Mesendoderm (in vitro differentiated cells): Measurements from ENCODE around the gene PAPPA2.

Experiments used
- DNase-seq: peaks from one replicate; pipeline ENCODE4 v3.0.0; 2013
- H2AK5ac ChIP-seq: 2 replicates; pipeline ENCODE4 v1.6.1; 2013; ENCODE audit warnings: low read length, inconsistent platforms
- H2BK120ac ChIP-seq: 2 replicates; pipeline ENCODE4 v1.6.1; 2013; ENCODE audit warnings: low read depth, mild to moderate bottlenecking, low read length, moderate library complexity, mixed read lengths
- H2BK15ac ChIP-seq: replicated peaks from 2 replicates; pipeline ENCODE4 v1.6.1; 2013; ENCODE audit warnings: low read depth, mild to moderate bottlenecking, moderate library complexity
- H2BK5ac ChIP-seq: 2 replicates; pipeline ENCODE4 v1.6.1; 2013; ENCODE audit warnings: low read length, inconsistent platforms
- H3K18ac ChIP-seq: 2 replicates; pipeline ENCODE4 v1.6.1; 2013; ENCODE audit warnings: mild to moderate bottlenecking, low read length, mixed read lengths
- H3K23ac ChIP-seq: one replicate; pipeline ENCODE4 v1.6.1; 2013; ENCODE audit warnings: low read length
- H3K27ac ChIP-seq: 2 replicates; pipeline ENCODE4 v1.5.1; 2013; ENCODE audit warnings: low read depth, mild to moderate bottlenecking, inconsistent platforms, low read length, moderate library complexity
- H3K27me3 ChIP-seq: 2 replicates; pipeline ENCODE4 v1.6.1; 2013; ENCODE audit warnings: low read length, control low read depth, mild to moderate bottlenecking, inconsistent platforms; ENCODE audit not compliant: insufficient read depth, poor library complexity
- H3K36me3 ChIP-seq: 2 replicates; pipeline ENCODE4 v1.6.1; 2013; ENCODE audit warnings: low read length, inconsistent platforms; ENCODE audit not compliant: control insufficient read depth, insufficient read depth
- H3K4ac ChIP-seq: one replicate; pipeline ENCODE4 v1.6.1; 2013; ENCODE audit warnings: low read depth, mild to moderate bottlenecking, low read length, moderate library complexity
- H3K4me1 ChIP-seq: 2 replicates; pipeline ENCODE4 v1.6.1; 2013; ENCODE audit warnings: low read depth, low read length, inconsistent platforms; ENCODE audit not compliant: control insufficient read depth
- H3K4me2 ChIP-seq: 2 replicates; pipeline ENCODE4 v1.6.1; 2013; ENCODE audit warnings: low read length
- H3K4me3 ChIP-seq: 2 replicates; pipeline ENCODE4 v1.5.1; 2013; ENCODE audit warnings: mild to moderate bottlenecking, low read length
- H3K56ac ChIP-seq: one replicate; pipeline ENCODE4 v1.6.1; 2013; ENCODE audit warnings: low read length
- H3K79me1 ChIP-seq: 2 replicates; pipeline ENCODE4 v1.6.1; 2013; ENCODE audit warnings: low read length, inconsistent platforms
- H3K79me2 ChIP-seq: 2 replicates; pipeline ENCODE4 v1.6.1; 2013; ENCODE audit warnings: mild to moderate bottlenecking, low read length; ENCODE audit not compliant: control insufficient read depth, insufficient read depth
- H3K9ac ChIP-seq: 2 replicates; pipeline ENCODE4 v1.6.1; 2013; ENCODE audit warnings: low read length, inconsistent platforms
- H4K5ac ChIP-seq: one replicate; pipeline ENCODE4 v1.6.1; 2013; ENCODE audit warnings: low read length
- H4K8ac ChIP-seq: one replicate; pipeline ENCODE4 v1.6.1; 2013; ENCODE audit warnings: low read depth, mild to moderate bottlenecking, control low read depth, low read length, moderate library complexity
- WGBS: extraction: QIAGEN DNeasy Blood & Tissue Kit; methylation state at CpG from one replicate; pipeline ENCODE4 v1.1.7; 2013; ENCODE audit warnings: low lambda C conversion rate, missing lambda C conversion rate; ENCODE audit not compliant: insufficient coverage; ENCODE audit errors: extremely low coverage; 5-methylcytosine and 5-hydroxymethylcytosine counted together

PAPPA2 gene

DNA sequence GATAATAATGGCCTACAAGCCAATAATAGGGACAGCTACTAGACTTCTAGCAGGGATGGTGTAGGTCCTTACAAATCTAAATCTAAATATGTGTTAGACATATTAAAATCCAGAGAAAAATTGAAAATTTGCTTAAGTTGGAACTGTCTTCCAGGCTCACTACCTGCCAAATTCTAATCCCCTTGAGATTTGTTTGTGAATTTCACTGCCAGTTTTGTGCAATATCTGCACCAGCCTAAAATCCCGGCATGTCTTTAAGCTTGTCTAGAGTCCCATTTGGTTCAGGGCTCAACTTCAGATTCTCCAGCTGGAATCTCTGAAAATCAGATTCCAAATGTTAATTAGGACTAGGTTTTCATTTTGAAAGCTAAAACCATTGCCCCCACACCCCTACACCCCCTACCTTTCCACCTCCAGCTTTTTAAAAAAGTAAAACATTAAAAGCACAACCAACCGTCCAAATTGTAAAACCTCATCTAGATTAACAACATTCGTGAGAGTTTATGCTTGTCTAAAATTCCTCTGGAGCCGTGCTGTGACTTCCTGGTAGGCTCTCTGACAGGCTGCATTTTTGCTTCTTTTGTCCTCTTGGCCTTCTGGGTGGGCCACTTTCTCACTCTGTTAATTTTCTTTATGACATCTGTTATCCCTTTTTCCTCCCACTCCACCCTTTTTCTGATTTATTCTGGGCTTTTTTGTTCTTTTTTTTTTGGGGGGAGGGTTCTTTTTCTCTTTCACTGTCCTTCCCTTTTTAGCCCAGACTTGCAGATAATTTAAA lies 348.7 kb downstream of the PAPPA2 start:
- H3K4me1 ChIP-seq: peaks cover 4% of the 10 kb centered on the region
- no peak overlapping the region for H3K4ac ChIP-seq
- no peak overlapping the region for H2BK120ac ChIP-seq
- H3K23ac ChIP-seq: no peak overlapping the region
- no peak overlapping the region for H3K27ac ChIP-seq
- no peak overlapping the region for H3K56ac ChIP-seq
- H3K27me3 ChIP-seq: no peaks in the 10 kb centered on the region
- H3K79me2 ChIP-seq: no peaks in the 10 kb centered on the region
- H4K5ac ChIP-seq: no peak overlapping the region
- H3K18ac ChIP-seq: peak overlapping the region; percentile 87
- no peak overlapping the region for H2BK5ac ChIP-seq
- H3K4me2 ChIP-seq: no peak overlapping the region
- no peak overlapping the region for H3K9ac ChIP-seq
- no peak overlapping the region for H4K8ac ChIP-seq
- no peaks in the 10 kb centered on the region for H3K79me1 ChIP-seq
- no peak overlapping the region for H3K4me3 ChIP-seq
- H2AK5ac ChIP-seq: no peak overlapping the region
- no peak for DNase-seq
- peak overlapping the region; percentile 25 for H2BK15ac ChIP-seq
- WGBS: no CpG with 5 or more reads among the region's 4 CpGs
- no peaks in the 10 kb centered on the region for H3K36me3 ChIP-seq

DNA sequence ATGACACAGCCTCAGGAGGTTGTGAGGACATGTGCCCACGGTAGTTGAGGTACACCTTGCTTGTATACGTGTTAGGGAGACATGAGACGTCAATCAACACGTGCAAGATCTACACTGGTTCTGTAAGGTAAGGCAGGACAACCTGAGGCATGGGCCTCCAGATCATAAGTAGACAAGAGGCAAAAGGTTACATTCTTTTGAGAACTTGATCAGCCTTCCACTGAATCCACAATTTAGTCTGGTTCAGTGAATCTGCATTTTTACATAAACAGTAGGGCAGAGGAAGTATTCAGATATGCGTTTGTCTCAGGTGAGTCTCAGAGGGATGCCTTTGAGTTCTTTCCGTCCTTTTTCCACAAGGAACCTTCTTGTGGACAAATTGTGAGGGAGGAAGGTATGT lies 352.6 kb downstream of the PAPPA2 start:
- no peak overlapping the region for H3K4ac ChIP-seq
- H3K4me1 ChIP-seq: peaks cover 10% of the 10 kb centered on the region

DNA sequence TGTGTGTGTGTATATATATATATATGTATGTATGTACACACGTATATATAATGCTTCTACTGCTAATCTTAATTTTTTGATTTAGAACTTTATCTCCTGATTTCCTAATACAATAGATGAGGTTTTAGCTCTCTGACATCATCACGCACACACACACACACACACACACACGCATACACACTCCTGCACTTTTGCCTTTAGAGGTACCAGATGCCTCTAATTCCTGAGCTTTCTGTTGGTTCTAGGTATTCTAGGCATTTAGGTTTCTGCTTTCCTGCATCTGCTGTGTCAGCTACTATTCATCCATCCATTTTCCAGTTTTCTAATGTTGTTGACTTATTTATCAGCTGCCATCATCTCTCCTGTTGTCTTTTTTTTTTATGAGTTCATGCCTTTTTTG lies 353.3 kb downstream of the PAPPA2 start:
- H3K79me1 ChIP-seq: no peaks in the 10 kb centered on the region
- no peak overlapping the region for H3K4me3 ChIP-seq
- H2BK15ac ChIP-seq: no peak overlapping the region
- peak overlapping the region; percentile 63 for H3K56ac ChIP-seq
- H4K5ac ChIP-seq: no peak overlapping the region
- H3K4me1 ChIP-seq: peaks cover 10% of the 10 kb centered on the region
- H3K27me3 ChIP-seq: no peaks in the 10 kb centered on the region
- no CpG with 5 or more reads among the region's 3 CpGs for WGBS
- no peak overlapping the region for H3K27ac ChIP-seq
- no peak overlapping the region for H3K23ac ChIP-seq
- H2BK5ac ChIP-seq: peak overlapping the region; percentile 96
- DNase-seq: peak; percentile 56
- H2BK120ac ChIP-seq: no peak overlapping the region
- no peak overlapping the region for H3K9ac ChIP-seq
- H3K4ac ChIP-seq: no peak overlapping the region
- H4K8ac ChIP-seq: no peak overlapping the region
- H3K36me3 ChIP-seq: no peaks in the 10 kb centered on the region
- peak overlapping the region; percentile 40 for H2AK5ac ChIP-seq
- H3K18ac ChIP-seq: peak overlapping the region; percentile 90
- no peak overlapping the region for H3K4me2 ChIP-seq
- H3K79me2 ChIP-seq: no peaks in the 10 kb centered on the region

More for the DNA sequence above, 352.6 kb downstream of the PAPPA2 start:
- H3K9ac ChIP-seq: no peak overlapping the region
- no CpG with 5 or more reads among the region's 6 CpGs for WGBS
- no peak overlapping the region for H2BK15ac ChIP-seq
- H3K4me3 ChIP-seq: no peak overlapping the region
- H3K27ac ChIP-seq: no peak overlapping the region
- no peak overlapping the region for H3K18ac ChIP-seq
- no peak overlapping the region for H2BK120ac ChIP-seq
- H2BK5ac ChIP-seq: peak overlapping the region; percentile 84
- no peak overlapping the region for H4K8ac ChIP-seq
- DNase-seq: peak; percentile 87
- H3K56ac ChIP-seq: peak overlapping the region; percentile 51
- H3K4me2 ChIP-seq: no peak overlapping the region
- no peak overlapping the region for H3K23ac ChIP-seq
- no peak overlapping the region for H2AK5ac ChIP-seq
- H4K5ac ChIP-seq: no peak overlapping the region
- H3K36me3 ChIP-seq: no peaks in the 10 kb centered on the region
- H3K79me2 ChIP-seq: no peaks in the 10 kb centered on the region
- no peaks in the 10 kb centered on the region for H3K27me3 ChIP-seq
- H3K79me1 ChIP-seq: no peaks in the 10 kb centered on the region

DNA sequence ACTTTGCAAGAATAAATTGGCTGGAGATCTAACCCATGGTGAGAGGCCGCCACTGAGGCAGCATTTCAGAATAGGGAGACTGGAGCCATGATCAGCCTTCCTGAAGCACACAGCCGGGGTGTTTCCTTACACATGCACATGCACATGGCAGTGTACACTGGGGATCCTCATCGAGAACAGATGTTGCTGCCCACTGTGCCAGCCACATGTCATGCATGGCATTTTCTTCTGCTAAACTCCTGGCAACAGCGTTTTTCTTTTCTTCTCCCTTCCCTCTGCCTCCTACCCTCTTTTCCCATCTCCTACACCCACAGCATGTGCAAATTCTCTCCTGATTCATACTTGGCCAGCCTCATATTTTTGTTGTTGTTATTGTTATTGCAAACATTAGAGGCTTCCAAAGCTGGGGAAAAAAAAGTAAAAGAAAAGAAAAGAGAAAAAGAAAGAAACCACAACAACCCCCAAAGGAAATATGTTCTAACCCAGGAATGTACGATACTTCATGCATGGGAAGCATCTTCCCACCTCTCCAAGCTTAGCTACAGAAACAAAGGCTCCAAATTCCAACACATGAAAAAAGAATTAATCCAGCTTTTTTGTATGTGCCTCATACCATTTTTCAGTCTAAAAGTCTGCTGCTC lies 357.5 kb downstream of the PAPPA2 start:
- WGBS: no CpG with 5 or more reads among the region's 5 CpGs
- Histone ChIP-seq H3K79me1 (no peaks in the 10 kb centered on the region), H4K5ac (no peak overlapping the region), H3K36me3 (no peaks in the 10 kb centered on the region), H2BK15ac (no peak overlapping the region), H3K27me3 (no peaks in the 10 kb centered on the region), H3K23ac (no peak overlapping the region), H2BK5ac (no peak overlapping the region), H3K79me2 (no peaks in the 10 kb centered on the region), H4K8ac (no peak overlapping the region), H3K4ac (no peak overlapping the region), H3K4me3 (no peak overlapping the region), H2AK5ac (no peak overlapping the region), H3K4me1 (peaks cover 9% of the 10 kb centered on the region), H3K27ac (no peak overlapping the region), H3K9ac (no peak overlapping the region), H3K18ac (no peak overlapping the region), H3K56ac (no peak overlapping the region), H3K4me2 (no peak overlapping the region), H2BK120ac (no peak overlapping the region)
- DNase-seq: no peak

DNA sequence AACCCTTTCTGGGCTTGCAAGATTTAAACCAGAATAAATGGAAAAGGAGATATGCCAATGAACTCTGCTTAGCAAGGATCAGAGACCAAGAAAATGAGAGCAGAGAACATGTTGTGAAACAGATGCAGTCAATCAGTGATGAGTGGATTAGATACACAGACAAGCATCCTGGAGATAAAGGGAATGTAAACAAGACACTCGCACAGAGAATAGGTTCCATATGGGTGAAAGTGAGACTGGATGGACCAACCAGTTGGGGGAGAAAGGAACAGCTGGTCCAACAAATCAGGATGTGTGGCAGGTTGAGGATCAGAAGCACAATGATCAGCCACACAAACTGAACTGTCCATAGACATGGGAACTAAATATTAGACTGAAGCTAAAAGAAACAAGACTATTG lies 363.3 kb downstream of the PAPPA2 start:
- H3K4ac ChIP-seq: no peak overlapping the region
- no peak overlapping the region for H3K4me3 ChIP-seq
- no peak overlapping the region for H3K9ac ChIP-seq
- H3K27me3 ChIP-seq: no peaks in the 10 kb centered on the region
- no peak overlapping the region for H2BK120ac ChIP-seq
- H4K5ac ChIP-seq: no peak overlapping the region
- no CpG with 5 or more reads among the region's 1 CpG for WGBS
- no peaks in the 10 kb centered on the region for H3K79me2 ChIP-seq
- no peak overlapping the region for H3K18ac ChIP-seq
- no peak overlapping the region for H3K4me2 ChIP-seq
- no peaks in the 10 kb centered on the region for H3K4me1 ChIP-seq
- H3K23ac ChIP-seq: no peak overlapping the region
- no peak overlapping the region for H3K27ac ChIP-seq
- DNase-seq: no peak
- no peak overlapping the region for H3K56ac ChIP-seq
- no peak overlapping the region for H2BK5ac ChIP-seq
- H3K79me1 ChIP-seq: no peaks in the 10 kb centered on the region
- no peak overlapping the region for H4K8ac ChIP-seq
- H2AK5ac ChIP-seq: no peak overlapping the region
- H3K36me3 ChIP-seq: no peaks in the 10 kb centered on the region
- H2BK15ac ChIP-seq: no peak overlapping the region
